ENCODE measurements around the gene AXL. TPM values are rescaled to one million over a fixed set of nuclear protein-coding genes. Genes with fewer than 3 reads are reported as not detected.

Gene AXL
- total and polyA plus RNA-seq, 2 of the 13 experiments (the other 11 are each of a cell fraction or from before 2014, with no cell fraction given) = 0.71 to 5.9 TPM

DNA sequence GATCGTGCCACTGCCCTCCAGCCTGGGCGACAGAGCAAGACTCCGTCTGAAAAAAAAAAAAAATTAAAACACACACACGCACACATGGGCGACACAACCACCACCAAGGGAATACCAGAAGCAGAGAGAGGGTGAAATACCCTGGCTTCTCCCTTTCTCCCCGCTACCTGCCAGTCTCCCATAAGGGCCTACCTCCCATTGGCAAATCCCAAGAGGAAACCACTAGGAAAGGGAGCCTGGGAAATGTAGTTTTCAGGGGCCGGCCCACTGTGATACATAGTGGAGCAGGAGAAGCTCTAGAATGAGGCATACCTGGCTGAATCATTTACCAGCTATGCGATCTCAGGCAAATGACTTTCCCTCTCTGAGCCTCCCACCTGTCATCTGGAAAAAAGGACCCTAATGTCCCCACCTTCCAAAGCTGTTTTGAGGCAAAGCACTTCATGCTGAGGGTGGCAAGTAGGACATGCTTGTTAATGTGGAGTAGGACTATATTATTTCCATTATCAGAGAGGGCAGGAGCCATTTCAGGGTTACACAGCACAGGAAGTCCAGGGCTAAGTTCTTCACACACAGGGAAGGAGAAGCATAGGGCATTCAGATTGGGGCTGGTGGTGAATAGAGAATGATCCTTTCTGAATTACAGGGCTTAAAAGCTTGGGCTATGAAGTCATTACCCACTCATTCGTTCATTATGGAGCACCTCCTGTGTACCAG is 30.8 kb downstream of the AXL start:
- no peak overlapping the region for H3K27ac ChIP-seq (ENCODE audit: extremely low read length, insufficient read depth, low read length)
- no peak overlapping the region for H3K4me2 ChIP-seq (ENCODE audit: low read depth, low read length)
- no peak overlapping the region for H3K4me3 ChIP-seq (replicated peaks in 1 of 3; ENCODE audit: insufficient read depth in 1 of 3, low read depth in 2 of 3, low read length in 3 of 3)
- H3K9me3 ChIP-seq (ENCODE audit: low read length) = no peaks in the 10 kb centered on the region
- H3K9ac ChIP-seq (ENCODE audit: insufficient read depth, low read depth, low read length) = no peak overlapping the region
- ChIA-PET POLR2A (interaction anchor here (1.1 to 1.8 kb wide), 2 partner anchors 14 to 24 kb away, joined by 4 to 7 read pairs; partner anchors contain the start of gene HNRNPUL1), CTCF (ENCODE audit: low intra/inter-chr PET ratio, low total read pairs) (no interaction called here)
- WGBS (ENCODE audit: low lambda C conversion rate) = 89% methylated on average over 9 of the region's 9 CpGs
- no peak for FAIRE-seq
- in situ Hi-C loops (cut with HindIII; ENCODE audit: extremely low pct_ligation_motif_present, low pct_unique_long_range_greater_than_20kb) (no loop called here), intact Hi-C loops (cut with micrococcal nuclease; ENCODE audit: unreplicated experiment) (no loop called here)
- BruUV-seq (replicated peaks) = no TSS peak
- no peaks in the 10 kb centered on the region for H3K79me2 ChIP-seq (ENCODE audit: insufficient read depth, low read length)
- no peaks in the 10 kb centered on the region for H3K4me1 ChIP-seq (ENCODE audit: insufficient read depth, low read length)
- no peak for DNase-seq (ENCODE audit: low spot score)
- TF ChIP-seq ZNF143 (CRISPR knock-in tag; IDR thresholded peaks at IDR 0.05) (peak; percentile 74), ZBTB40 (IDR thresholded peaks at IDR 0.05) (no peak), ZBTB40 (CRISPR knock-in tag; IDR thresholded peaks at IDR 0.05) (no peak), THAP11 (CRISPR knock-in tag; IDR thresholded peaks at IDR 0.05) (peak; percentile 78), GABPA (IDR thresholded peaks at IDR 0.05; ENCODE audit: low read depth, low read length) (no peak), GABPA (CRISPR knock-in tag; IDR thresholded peaks at IDR 0.05; ENCODE audit: low read depth) (peak; percentile 66), GABPB1 (CRISPR knock-in tag; IDR thresholded peaks at IDR 0.05) (peak; percentile 37; the same call in 1 of the 2 replicates), ZNF782 (CRISPR knock-in tag; IDR thresholded peaks at IDR 0.05; ENCODE audit: borderline replicate concordance) (no peak)
- H4K20me1 ChIP-seq (ENCODE audit: insufficient read depth, low read length) = no peaks in the 10 kb centered on the region
- no peak overlapping the region for H2AFZ ChIP-seq (ENCODE audit: low read length)
- H3K27me3 ChIP-seq (ENCODE audit: control insufficient read depth in 1 of 2, insufficient read depth in 2 of 2, low read length in 2 of 2) = no peaks in the 10 kb centered on the region
- ATAC-seq = no peak
- H3K36me3 ChIP-seq (replicated peaks in 1 of 2; ENCODE audit: control insufficient read depth in 1 of 2, insufficient read depth in 2 of 2, low read length in 2 of 2) = no peaks in the 10 kb centered on the region

Measured in HepG2 (cell line).